OCI-LY1 (cell line): ENCODE data around the gene DGKQ.

Experiments used
- H2AFZ ChIP-seq: fragments of 200-600 bp; sonication (generic), shearing (Covaris generic); 2 replicates; pipeline ENCODE4 v1.6.0; 2014; ENCODE audit warnings: antibody characterized with exemption, mild to moderate bottlenecking, low read length
- H3F3A ChIP-seq: fragments of 200-600 bp; sonication (generic), shearing (Covaris generic); 2 replicates; pipeline ENCODE4 v1.6.0; 2014; ENCODE audit warnings: mild to moderate bottlenecking, antibody characterized with exemption, low read length, moderate library complexity; ENCODE audit not compliant: insufficient read depth
- H3K27ac ChIP-seq: fragments of 200-600 bp; sonication (generic); 2 replicates; pipeline ENCODE4 v1.5.1; 2014; ENCODE audit warnings: low read length, mixed run types, mild to moderate bottlenecking, low read depth; ENCODE audit not compliant: poor library complexity, severe bottlenecking
- H3K27me3 ChIP-seq: fragments of 200-600 bp; sonication (generic); 2 replicates; pipeline ENCODE4 v1.6.0; 2014; ENCODE audit warnings: antibody characterized with exemption, mild to moderate bottlenecking, low read length, moderate library complexity; ENCODE audit not compliant: insufficient read depth
- H3K36me3 ChIP-seq: fragments of 200-600 bp; sonication (generic); 2 replicates; pipeline ENCODE4 v1.6.1; 2014; ENCODE audit warnings: mild to moderate bottlenecking, antibody characterized with exemption, low read length, moderate library complexity, mixed read lengths; ENCODE audit not compliant: insufficient read depth
- H3K4me1 ChIP-seq: fragments of 200-600 bp; sonication (generic); 2 replicates; pipeline ENCODE4 v1.5.1; 2014; ENCODE audit warnings: mild to moderate bottlenecking, low read length, moderate library complexity; ENCODE audit not compliant: insufficient read depth, severe bottlenecking
- H3K4me2 ChIP-seq: fragments of 200-600 bp; sonication (generic), shearing (Covaris generic); 2 replicates; pipeline ENCODE4 v1.6.1; 2014; ENCODE audit warnings: low read length
- H3K4me3 ChIP-seq: fragments of 200-600 bp; sonication (generic); 2 replicates; pipeline ENCODE4 v1.5.1; 2014; ENCODE audit warnings: low read length, low read depth, mild to moderate bottlenecking, mixed read lengths; ENCODE audit not compliant: poor library complexity, severe bottlenecking
- H3K79me2 ChIP-seq: fragments of 200-600 bp; shearing (Covaris generic); 2 replicates; pipeline ENCODE4 v1.6.1; 2016; ENCODE audit warnings: mixed run types, low read length, mixed read lengths; ENCODE audit not compliant: insufficient read depth
- H3K9ac ChIP-seq: fragments of 200-600 bp; sonication (generic), shearing (Covaris generic); 2 replicates; pipeline ENCODE4 v1.6.1; 2014; ENCODE audit warnings: mild to moderate bottlenecking, low read length, mixed read lengths
- H3K9me2 ChIP-seq: fragments of 200-600 bp; sonication (generic), shearing (Covaris generic); 2 replicates; pipeline ENCODE4 v1.6.1; 2014; ENCODE audit warnings: low read depth, mild to moderate bottlenecking, low read length, mixed read lengths
- H3K9me3 ChIP-seq: fragments of 200-600 bp; shearing (Covaris generic); 2 replicates; pipeline ENCODE4 v1.6.1; 2014; ENCODE audit warnings: low read length, mixed read lengths
- H4K20me1 ChIP-seq: fragments of 200-600 bp; sonication (generic), shearing (Covaris generic); 2 replicates; pipeline ENCODE4 v1.6.0; 2016; ENCODE audit warnings: mild to moderate bottlenecking, low read length; ENCODE audit not compliant: insufficient read depth
- EZH2 ChIP-seq: fragments of 200-600 bp; sonication (generic), shearing (Covaris generic); IDR thresholded peaks from 2 replicates; pipeline ENCODE4 v1.8.0; 2017; ENCODE audit warnings: borderline replicate concordance, mixed run types, mild to moderate bottlenecking, antibody characterized with exemption, low read length, moderate library complexity, mixed read lengths
- TF ChIP-seq, protein P1 (sequence below): fragments of 200-600 bp; sonication (generic), shearing (Covaris generic); IDR thresholded peaks from 2 replicates; pipeline ENCODE4 v1.5.1; 2017; ENCODE audit warnings: mild to moderate bottlenecking, antibody characterized with exemption, low read length, moderate library complexity, mixed read lengths

DGKQ gene

DNA sequence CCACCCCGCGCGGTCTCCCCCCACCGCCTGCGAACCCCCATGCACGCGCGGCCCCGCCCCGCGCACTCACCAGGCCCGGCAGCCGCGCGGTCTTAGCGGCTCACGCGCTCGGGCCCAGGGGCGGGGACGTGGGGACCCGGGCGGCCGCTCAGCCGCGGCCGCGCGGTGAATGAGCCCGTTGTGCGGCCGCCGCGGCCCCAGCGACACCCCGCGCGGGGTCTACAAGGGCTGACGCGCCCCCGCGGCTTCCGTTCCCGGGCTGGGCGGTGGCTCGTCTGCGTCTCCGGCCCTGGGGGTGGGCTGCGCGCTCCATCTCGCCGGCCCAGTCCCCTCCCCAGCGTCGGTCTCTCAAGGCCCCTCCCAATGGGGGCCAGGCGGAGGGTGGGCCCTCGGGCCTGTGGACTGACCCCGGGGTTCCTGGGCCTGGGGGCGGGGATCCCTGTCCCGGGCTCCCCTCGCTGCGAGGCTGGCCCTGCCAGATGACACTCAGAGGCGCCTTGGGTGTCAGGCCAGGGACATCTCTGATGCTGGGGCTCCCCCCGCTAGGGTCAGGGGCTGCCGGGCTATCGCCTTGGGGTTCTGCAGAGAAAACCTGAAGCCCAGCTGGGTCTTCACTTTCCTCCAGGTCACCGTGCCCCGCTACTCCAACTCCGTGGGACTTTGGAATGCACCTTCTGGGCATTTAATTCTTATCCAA is 24.2 kb upstream of the DGKQ start:
- no peak overlapping the region for H3K9ac ChIP-seq
- no peaks in the 10 kb centered on the region for H3K79me2 ChIP-seq
- H3K9me2 ChIP-seq, result no peaks in the 10 kb centered on the region
- H3K36me3 ChIP-seq, result no peaks in the 10 kb centered on the region
- no peaks in the 10 kb centered on the region for H3F3A ChIP-seq
- H3K4me1 ChIP-seq, result peaks cover 14% of the 10 kb centered on the region
- no peak overlapping the region for H3K27ac ChIP-seq
- no peaks in the 10 kb centered on the region for H3K27me3 ChIP-seq
- no peak for TF ChIP-seq EZH2
- TF ChIP-seq, protein P1, sequence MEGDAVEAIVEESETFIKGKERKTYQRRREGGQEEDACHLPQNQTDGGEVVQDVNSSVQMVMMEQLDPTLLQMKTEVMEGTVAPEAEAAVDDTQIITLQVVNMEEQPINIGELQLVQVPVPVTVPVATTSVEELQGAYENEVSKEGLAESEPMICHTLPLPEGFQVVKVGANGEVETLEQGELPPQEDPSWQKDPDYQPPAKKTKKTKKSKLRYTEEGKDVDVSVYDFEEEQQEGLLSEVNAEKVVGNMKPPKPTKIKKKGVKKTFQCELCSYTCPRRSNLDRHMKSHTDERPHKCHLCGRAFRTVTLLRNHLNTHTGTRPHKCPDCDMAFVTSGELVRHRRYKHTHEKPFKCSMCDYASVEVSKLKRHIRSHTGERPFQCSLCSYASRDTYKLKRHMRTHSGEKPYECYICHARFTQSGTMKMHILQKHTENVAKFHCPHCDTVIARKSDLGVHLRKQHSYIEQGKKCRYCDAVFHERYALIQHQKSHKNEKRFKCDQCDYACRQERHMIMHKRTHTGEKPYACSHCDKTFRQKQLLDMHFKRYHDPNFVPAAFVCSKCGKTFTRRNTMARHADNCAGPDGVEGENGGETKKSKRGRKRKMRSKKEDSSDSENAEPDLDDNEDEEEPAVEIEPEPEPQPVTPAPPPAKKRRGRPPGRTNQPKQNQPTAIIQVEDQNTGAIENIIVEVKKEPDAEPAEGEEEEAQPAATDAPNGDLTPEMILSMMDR, result no peak
- no peak overlapping the region for H2AFZ ChIP-seq
- H3K4me3 ChIP-seq, result no peak overlapping the region
- no peaks in the 10 kb centered on the region for H3K9me3 ChIP-seq
- H4K20me1 ChIP-seq, result no peaks in the 10 kb centered on the region
- no peak overlapping the region for H3K4me2 ChIP-seq

DNA sequence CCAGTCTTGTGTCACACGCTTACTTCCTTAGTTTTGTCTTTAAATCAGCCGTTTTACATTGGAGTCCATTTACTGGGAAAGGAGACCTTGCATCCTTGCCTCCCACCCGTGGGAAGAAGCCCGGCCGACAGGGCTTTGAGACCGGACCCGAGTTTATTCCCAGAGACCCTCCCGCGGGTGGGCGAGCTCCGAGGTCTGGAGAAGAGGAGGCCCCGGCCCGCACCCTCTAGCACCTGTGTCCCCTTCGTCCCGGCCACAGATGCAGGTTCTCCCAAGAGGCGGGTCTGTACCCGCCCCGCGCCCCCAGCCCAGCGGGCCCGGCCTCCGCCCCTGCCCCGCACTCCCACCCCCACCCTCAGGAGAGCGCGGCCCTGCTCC is 23.6 kb upstream of the DGKQ start:
- no peak for TF ChIP-seq EZH2
- TF ChIP-seq, protein P1, result no peak
- H2AFZ ChIP-seq, result no peak overlapping the region
- no peaks in the 10 kb centered on the region for H3K27me3 ChIP-seq

DNA sequence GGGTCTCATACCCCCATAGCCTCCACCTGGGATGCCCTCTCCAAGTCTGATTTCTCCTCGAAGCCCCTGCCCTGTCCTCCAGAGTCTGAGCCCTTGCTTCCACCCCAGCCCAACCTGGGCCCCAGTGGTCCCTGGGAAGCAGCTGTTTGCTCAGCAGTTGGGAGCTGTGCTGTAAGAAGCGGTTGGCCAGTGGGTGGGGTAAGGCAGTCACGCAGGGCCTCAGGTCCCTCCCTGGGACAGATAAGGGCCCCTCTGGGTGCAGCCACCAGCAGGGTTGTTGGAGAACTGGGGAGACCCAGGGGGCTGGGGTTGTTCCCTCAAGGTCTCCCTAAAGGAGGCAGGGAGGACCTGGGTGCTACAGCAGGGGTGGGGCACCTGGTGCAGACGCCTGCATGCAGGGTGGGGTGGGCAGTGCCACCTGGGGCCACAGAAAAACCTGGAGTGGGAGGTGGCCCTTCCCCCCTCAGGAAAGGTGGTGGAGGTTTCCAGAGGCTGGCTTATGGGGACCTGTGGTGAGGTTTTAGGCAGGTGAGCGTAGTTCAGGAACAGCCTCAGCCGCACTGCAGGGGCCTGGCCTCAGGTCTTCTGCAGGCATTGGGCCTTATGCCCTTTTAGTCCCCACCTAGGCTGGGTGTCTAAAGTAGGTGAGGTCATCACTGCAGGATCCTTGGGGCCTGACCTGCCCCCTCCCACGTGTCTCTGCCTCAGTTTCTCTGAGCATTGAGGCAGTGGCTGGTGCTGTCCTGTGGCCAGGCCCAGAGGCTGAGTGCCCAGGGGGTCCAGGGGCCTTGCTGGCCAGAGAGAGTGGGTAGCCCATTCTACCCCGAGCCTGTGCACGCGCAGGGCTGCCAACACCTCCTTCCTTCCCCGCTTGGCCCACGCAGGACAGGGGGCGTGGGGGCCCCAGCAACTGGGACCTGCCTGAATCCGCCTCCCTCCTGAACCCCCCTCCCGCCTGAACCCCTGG is 22.9 kb upstream of the DGKQ start:
- Histone ChIP-seq H3K36me3 (no peaks in the 10 kb centered on the region), H2AFZ (no peak overlapping the region), H3K9me3 (no peaks in the 10 kb centered on the region), H3K27ac (no peak overlapping the region), H3K79me2 (no peaks in the 10 kb centered on the region), H3K4me2 (no peak overlapping the region), H4K20me1 (no peaks in the 10 kb centered on the region), H3K4me1 (peaks cover 21% of the 10 kb centered on the region), H3F3A (no peaks in the 10 kb centered on the region), H3K9me2 (no peaks in the 10 kb centered on the region), H3K9ac (no peak overlapping the region), H3K4me3 (no peak overlapping the region), H3K27me3 (no peaks in the 10 kb centered on the region)
- TF ChIP-seq, protein P1, result no peak
- no peak for TF ChIP-seq EZH2

More for the DNA sequence above, 23.6 kb upstream of the DGKQ start:
- no peaks in the 10 kb centered on the region for H3K9me3 ChIP-seq
- H3K4me2 ChIP-seq, result no peak overlapping the region
- H3F3A ChIP-seq, result no peaks in the 10 kb centered on the region
- H3K27ac ChIP-seq, result no peak overlapping the region
- H3K79me2 ChIP-seq, result no peaks in the 10 kb centered on the region
- H4K20me1 ChIP-seq, result no peaks in the 10 kb centered on the region
- H3K36me3 ChIP-seq, result no peaks in the 10 kb centered on the region
- H3K9ac ChIP-seq, result no peak overlapping the region
- H3K4me3 ChIP-seq, result no peak overlapping the region
- H3K9me2 ChIP-seq, result no peaks in the 10 kb centered on the region
- H3K4me1 ChIP-seq, result peaks cover 20% of the 10 kb centered on the region
